K562 (cell line): ENCODE data around the gene WDR91. TPM values are rescaled to one million over a fixed set of nuclear protein-coding genes. Genes with fewer than 3 reads are reported as not detected.

Experiments used
- ATAC-seq: fragments of 200-7000 bp; cut with Tn5 transposase; 3 replicates; pipeline ENCODE4 v1.9.1; 2020; ENCODE audit warnings: moderate library complexity
- BruUV-seq: library from RNA; stranded (reverse); fragments of 400-500 nt; replicated peaks from 2 replicates; lab custom pipeline; 2021; lab: Mats Ljungman, UMichigan
- CTCF ChIA-PET: fragments of 300-600 bp; formaldehyde crosslinking; extraction: SDS; loops from one replicate; lab custom pipeline; 2021; ENCODE audit warnings: low intra/inter-chr PET ratio; lab: Yijun Ruan, JAX
- POLR2A ChIA-PET: fragments of 300-600, 350-650 bp; sonication (Branson Sonifier 250); formaldehyde crosslinking; extraction: SDS; loops from one replicate; lab custom pipeline; 2021; ENCODE audit warnings: antibody characterized with exemption, inconsistent platforms; lab: Yijun Ruan, JAX
- DNase-seq, 4 experiments: peaks; one replicate each; pipeline versions ENCODE4 v3.0.0 to v3.0.0-alpha.2; 2011 to 2018; ENCODE audit warnings: low spot score in 3 of 4, mixed read lengths in 3 of 4; ENCODE audit errors: extremely low read depth in 1 of 4
- FAIRE-seq: peaks from 2 replicates; lab custom pipeline; 2011; peaks lifted over from hg19 to GRCh38; lab: Jason Lieb, UNC
- H2AFZ ChIP-seq: 2 replicates; pipeline ENCODE4 v1.6.0; 2011; ENCODE audit warnings: low read depth, low read length, control low read depth, inconsistent platforms
- H3K27ac ChIP-seq: fragments of 200-600 bp; 3 replicates; pipeline ENCODE4 v1.8.0; 2011; ENCODE audit warnings: low read depth, mild to moderate bottlenecking, control low read depth, inconsistent platforms, low read length, moderate library complexity, mixed read lengths; ENCODE audit errors: extremely low read depth
- H3K27me3 ChIP-seq, 2 experiments: fragments of 300-600 bp in 1 of 2; 2 replicates in 1 of 2; 3 replicates in 1 of 2; pipeline versions ENCODE4 v1.6.0 to v1.8.0; 2011; ENCODE audit warnings: inconsistent platforms in 2 of 2, low read length in 2 of 2, mild to moderate bottlenecking in 1 of 2, mixed read lengths in 1 of 2, moderate library complexity in 1 of 2; ENCODE audit not compliant: control insufficient read depth in 2 of 2, insufficient read depth in 2 of 2
- H3K36me3 ChIP-seq: fragments of 300-600 bp; 3 replicates; pipeline ENCODE4 v1.8.0; 2011; ENCODE audit warnings: mild to moderate bottlenecking, low read length, inconsistent platforms; ENCODE audit not compliant: control insufficient read depth, insufficient read depth
- H3K4me1 ChIP-seq, 2 experiments: fragments of 200-600 bp in 1 of 2; replicated peaks in 1 of 2; 2 replicates in 1 of 2; 3 replicates in 1 of 2; pipeline versions ENCODE4 v1.5.1 to v1.8.0; 2011; ENCODE audit warnings: inconsistent platforms in 2 of 2, low read length in 2 of 2, mild to moderate bottlenecking in 1 of 2, mixed read lengths in 1 of 2, moderate library complexity in 1 of 2; ENCODE audit not compliant: control insufficient read depth in 2 of 2, insufficient read depth in 2 of 2
- H3K4me2 ChIP-seq: 2 replicates; pipeline ENCODE4 v1.6.1; 2011; ENCODE audit warnings: low read length, control low read depth, inconsistent platforms, mixed read lengths; ENCODE audit not compliant: insufficient read depth
- H3K4me3 ChIP-seq: fragments of 200-600 bp; sonication (generic), shearing (Covaris generic); 2 replicates; pipeline ENCODE4 v1.5.1; 2016; ENCODE audit warnings: control low read depth, inconsistent platforms
- H3K79me2 ChIP-seq: fragments of 200-600 bp; 3 replicates; pipeline ENCODE4 v1.8.0; 2011; ENCODE audit warnings: low read length, inconsistent platforms; ENCODE audit not compliant: control insufficient read depth, insufficient read depth
- H3K9ac ChIP-seq, 2 experiments: 2 replicates each; pipeline versions ENCODE4 v1.6.0 to v1.6.1; 2011; ENCODE audit warnings: low read depth in 2 of 2, low read length in 2 of 2, control low read depth in 1 of 2, inconsistent platforms in 1 of 2, mild to moderate bottlenecking in 1 of 2, mixed read lengths in 1 of 2; ENCODE audit not compliant: insufficient read depth in 1 of 2
- H3K9me1 ChIP-seq: one replicate; pipeline ENCODE4 v1.6.0; 2011; ENCODE audit warnings: inconsistent platforms, mild to moderate bottlenecking, low read length, moderate library complexity; ENCODE audit not compliant: control insufficient read depth, insufficient read depth
- H3K9me3 ChIP-seq: replicated peaks from 2 replicates; pipeline ENCODE4 v1.5.1; 2011; ENCODE audit warnings: low read depth, low read length, inconsistent platforms; ENCODE audit not compliant: control insufficient read depth, insufficient read depth
- H4K20me1 ChIP-seq: replicated peaks from 2 replicates; pipeline ENCODE4 v1.6.1; 2011; ENCODE audit warnings: low read length, inconsistent platforms, mixed read lengths; ENCODE audit not compliant: control insufficient read depth, insufficient read depth
- CBX3 ChIP-seq, 2 experiments: IDR thresholded peaks; 1 replicate in 1 of 2; 2 replicates in 1 of 2; pipeline ENCODE4 v1.6.1; 2012; ENCODE audit warnings: inconsistent platforms in 2 of 2, low read length in 2 of 2, borderline replicate concordance in 1 of 2, control low read depth in 1 of 2
- COPS2 ChIP-seq: fragments of 450-650 bp; conservative IDR thresholded peaks from 2 replicates; pipeline ENCODE4 v1.6.1; 2016; ENCODE audit warnings: mild to moderate bottlenecking, moderate library complexity
- FOSL1 ChIP-seq: fragments of 200-800 bp; sonication (Bioruptor generic); conservative IDR thresholded peaks from 2 replicates; pipeline ENCODE4 v1.6.1; 2016; ENCODE audit warnings: missing genetic modification characterization, missing compliant biosample characterization
- HLTF ChIP-seq: fragments of 450-650 bp; IDR thresholded peaks from 2 replicates; pipeline ENCODE4 v1.6.1; 2016
- MCM3 ChIP-seq: fragments of 450-650 bp; IDR thresholded peaks from 2 replicates; pipeline ENCODE4 v1.6.1; 2016
- MYNN ChIP-seq, 2 experiments: sonication (generic); formaldehyde crosslinking in 1 of 2; IDR thresholded peaks; 2 replicates each; pipeline versions ENCODE4 v1.5.0 to v1.6.1; 2016 to 2020; ENCODE audit warnings: antibody characterized with exemption in 1 of 2, missing genetic modification reagents in 1 of 2
- PCBP2 ChIP-seq: fragments of 200-400 bp; formaldehyde crosslinking; IDR thresholded peaks from 2 replicates; pipeline ENCODE4 v1.6.1; 2018; ENCODE audit warnings: low read length, low read depth, mild to moderate bottlenecking, moderate library complexity; ENCODE audit not compliant: poor library complexity, severe bottlenecking
- PTBP1 ChIP-seq: fragments of 200-400 bp; formaldehyde crosslinking; IDR thresholded peaks from 2 replicates; pipeline ENCODE4 v1.6.1; 2017; ENCODE audit warnings: low read depth, low read length
- TEAD1 ChIP-seq, 2 experiments: fragments of 450-650 bp in 1 of 2; sonication (generic) in 1 of 2; formaldehyde crosslinking; IDR thresholded peaks; 2 replicates each; pipeline versions ENCODE4 v1.4.0 to v1.8.0; 2020 to 2022; ENCODE audit warnings: mild to moderate bottlenecking in 2 of 2, missing genetic modification reagents in 1 of 2
- U2AF2 ChIP-seq: fragments of 200-400 bp; formaldehyde crosslinking; optimal IDR thresholded peaks from 2 replicates; pipeline ENCODE3; 2017; ENCODE audit warnings: low read depth, mild to moderate bottlenecking, low read length
- ZNF212 ChIP-seq: fragments of 450-650 bp; formaldehyde crosslinking; IDR thresholded peaks from 2 replicates; pipeline ENCODE4 v1.4.0; 2020; ENCODE audit warnings: mild to moderate bottlenecking
- ZNF253 ChIP-seq: fragments of 250-450 bp; sonication (Bioruptor Pico); conservative IDR thresholded peaks from 2 replicates; pipeline ENCODE4 v1.6.1; 2021; ENCODE audit warnings: mild to moderate bottlenecking
- ZNF408 ChIP-seq: fragments of 250-450 bp; sonication (Bioruptor Pico); IDR thresholded peaks from 2 replicates; pipeline ENCODE4 v1.4.0; 2020; ENCODE audit warnings: low read depth, mild to moderate bottlenecking, moderate library complexity
- ZNF668 ChIP-seq: fragments of 250-450 bp; sonication (Bioruptor Pico); IDR thresholded peaks from 2 replicates; pipeline ENCODE4 v1.8.0; 2022; ENCODE audit warnings: mild to moderate bottlenecking, inconsistent platforms
- WGBS: fragments of 100-300 bp; shearing (Covaris generic); methylation state at CpG from one replicate; pipeline ENCODE4 v1.1.6; 2016; ENCODE audit warnings: low coverage, mixed read lengths; ENCODE audit not compliant: insufficient coverage; ENCODE audit errors: missing lambda C conversion rate; 5-methylcytosine and 5-hydroxymethylcytosine counted together
- in situ Hi-C: fragments of 300-500 bp; cut with MboI; formaldehyde crosslinking; loops from 4 replicates; pipeline ENCODE4 v1.15.0; 2018; ENCODE audit warnings: inconsistent platforms, mixed read lengths
- intact Hi-C: fragments of 100-400 bp; cut with micrococcal nuclease; formaldehyde crosslinking; loops from 2 replicates; pipeline ENCODE4 v1.14.2; 2022
- polyA plus RNA-seq, 8 experiments: library from polyadenylated mRNA; depleted of rRNA in 4 of 8; stranded (reverse) in 5 of 8; unstranded in 3 of 8; fragments of >200 nt; fragmentation: Nextera tagmentation in 2 of 8; fragmentation: Illumina TruSeq in 1 of 8; extraction: Ambion mirVana in 2 of 8; extraction: Trizol in 1 of 8; gene quantifications; 2 replicates each; pipeline versions ENCODE4 v1.2.1 to v1.2.3, GENCODE V29; 2011 to 2014; ENCODE audit warnings: inconsistent platforms in 1 of 8, missing spikeins in 1 of 8
- total RNA-seq, 7 experiments: library from RNA; depleted of rRNA in 6 of 7; stranded (reverse); fragments of >200 nt in 6 of 7; fragmentation: Illumina TruSeq in 2 of 7; extraction: Trizol in 2 of 7; gene quantifications; 2 replicates each; pipeline versions ENCODE4 v1.2.1 to v1.2.3, GENCODE V29; 2011 to 2021; ENCODE audit warnings: low replicate concordance in 1 of 7
- TF ChIP-seq, protein P1 (sequence below), 2 experiments: IDR thresholded peaks in 1 of 2; conservative IDR thresholded peaks in 1 of 2; 2 replicates each; pipeline ENCODE4 v1.6.1; 2016; ENCODE audit warnings: low read depth in 2 of 2, mild to moderate bottlenecking in 1 of 2, missing compliant biosample characterization in 1 of 2, missing genetic modification characterization in 1 of 2, moderate library complexity in 1 of 2
- TF ChIP-seq, protein P2 (sequence below): sonication (generic); formaldehyde crosslinking; IDR thresholded peaks from 2 replicates; pipeline ENCODE4 v1.9.0; 2022; ENCODE audit warnings: mild to moderate bottlenecking, missing genetic modification reagents
- TF ChIP-seq, protein P3 (sequence below): sonication (generic); formaldehyde crosslinking; IDR thresholded peaks from 2 replicates; pipeline ENCODE4 v1.8.0; 2022; ENCODE audit warnings: mild to moderate bottlenecking, missing genetic modification reagents

Gene WDR91
- total and polyA plus RNA-seq, 9 of the 15 experiments (the other 6 are each of a cell fraction or from before 2014, with no cell fraction given) = 1.9 to 18.2 (median 9.8) TPM

DNA sequence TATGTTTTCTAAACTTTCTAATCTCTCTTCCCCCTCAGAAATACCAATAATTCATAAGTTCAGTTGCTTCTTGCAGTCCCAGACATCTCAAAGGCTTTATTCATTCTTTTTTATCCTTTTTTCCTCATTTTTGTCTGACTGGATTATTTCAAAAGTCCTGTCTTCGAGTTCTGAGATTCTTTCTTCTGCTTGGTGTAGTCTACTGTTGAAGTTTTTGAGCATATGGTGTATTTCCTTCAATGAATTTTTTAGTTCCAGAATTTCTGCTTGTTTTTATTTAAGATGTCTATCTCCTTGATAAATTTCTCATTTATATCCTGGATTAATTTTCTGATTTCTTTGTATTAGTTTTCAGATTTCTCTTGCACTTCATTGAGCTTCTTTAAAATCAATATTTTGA, 55.0 kb downstream of the WDR91 start:
- Histone ChIP-seq H3K9me3 (peaks cover 25% of the 10 kb centered on the region), H2AFZ (no peak overlapping the region), H4K20me1 (no peaks in the 10 kb centered on the region), H3K9me1 (no peaks in the 10 kb centered on the region), H3K4me3 (no peak overlapping the region), H3K4me1 (peaks cover 4 to 21% of the 10 kb centered on the region in 2 experiments; a peak in 4 of 5 replicates), H3K36me3 (peaks cover 5% of the 10 kb centered on the region; the same call in 2 of the 3 replicates), H3K79me2 (no peaks in the 10 kb centered on the region), H3K9ac (no peak overlapping the region), H3K27ac (no peak overlapping the region), H3K4me2 (no peak overlapping the region), H3K27me3 (no peaks in the 10 kb centered on the region)
- POLR2A ChIA-PET = interaction anchor here (0.7 kb wide), 1 partner anchor 647 kb away, joined by 3 read pairs; no protein-coding TSS in a partner anchor
- no TSS peak for BruUV-seq
- WGBS = 10% methylated on average over 1 of the region's 1 CpG
- DNase-seq = no peak
- no peak for FAIRE-seq
- intact Hi-C loops (no loop called here), in situ Hi-C loops (no loop called here)
- CTCF ChIA-PET = no interaction called here
- no peak for ATAC-seq
- TF ChIP-seq TEAD1 (CRISPR knock-in tag; IDR thresholded peaks at IDR 0.05) = no peak
- TF ChIP-seq ZNF668 (CRISPR knock-in tag) = no peak
- no peak for TF ChIP-seq MYNN (IDR thresholded peaks at IDR 0.05)
- TF ChIP-seq MYNN (CRISPR knock-in tag; IDR thresholded peaks at IDR 0.05) = no peak
- no peak for TF ChIP-seq ZNF253 (CRISPR knock-in tag)
- no peak for TF ChIP-seq PTBP1
- TF ChIP-seq, protein P1, sequence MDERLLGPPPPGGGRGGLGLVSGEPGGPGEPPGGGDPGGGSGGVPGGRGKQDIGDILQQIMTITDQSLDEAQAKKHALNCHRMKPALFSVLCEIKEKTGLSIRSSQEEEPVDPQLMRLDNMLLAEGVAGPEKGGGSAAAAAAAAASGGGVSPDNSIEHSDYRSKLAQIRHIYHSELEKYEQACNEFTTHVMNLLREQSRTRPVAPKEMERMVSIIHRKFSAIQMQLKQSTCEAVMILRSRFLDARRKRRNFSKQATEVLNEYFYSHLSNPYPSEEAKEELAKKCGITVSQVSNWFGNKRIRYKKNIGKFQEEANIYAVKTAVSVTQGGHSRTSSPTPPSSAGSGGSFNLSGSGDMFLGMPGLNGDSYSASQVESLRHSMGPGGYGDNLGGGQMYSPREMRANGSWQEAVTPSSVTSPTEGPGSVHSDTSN (CRISPR knock-in tag; IDR thresholded peaks at IDR 0.05; ENCODE audit: low read depth) = no peak
- TF ChIP-seq, protein P1 (tag; conservative IDR thresholded peaks at IDR 0.05; ENCODE audit: low read depth) = no peak
- no peak for TF ChIP-seq PCBP2
- TF ChIP-seq FOSL1 (tag) = no peak
- TF ChIP-seq, protein P2, sequence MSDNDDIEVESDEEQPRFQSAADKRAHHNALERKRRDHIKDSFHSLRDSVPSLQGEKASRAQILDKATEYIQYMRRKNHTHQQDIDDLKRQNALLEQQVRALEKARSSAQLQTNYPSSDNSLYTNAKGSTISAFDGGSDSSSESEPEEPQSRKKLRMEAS (CRISPR knock-in tag) = no peak
- TF ChIP-seq HLTF = peak; percentile 95
- TF ChIP-seq COPS2 = no peak
- peak in 1 of 2 experiments; percentile 96; a peak in 2 of 3 replicates for TF ChIP-seq CBX3 (IDR thresholded peaks at IDR 0.05; ENCODE audit: borderline replicate concordance in 1 of 2, low read length in 2 of 2)
- no peak for TF ChIP-seq ZNF212 (CRISPR knock-in tag)
- no peak for TF ChIP-seq MCM3
- no peak for TF ChIP-seq ZNF408 (CRISPR knock-in tag)
- no peak for TF ChIP-seq U2AF2
- TF ChIP-seq, protein P3, sequence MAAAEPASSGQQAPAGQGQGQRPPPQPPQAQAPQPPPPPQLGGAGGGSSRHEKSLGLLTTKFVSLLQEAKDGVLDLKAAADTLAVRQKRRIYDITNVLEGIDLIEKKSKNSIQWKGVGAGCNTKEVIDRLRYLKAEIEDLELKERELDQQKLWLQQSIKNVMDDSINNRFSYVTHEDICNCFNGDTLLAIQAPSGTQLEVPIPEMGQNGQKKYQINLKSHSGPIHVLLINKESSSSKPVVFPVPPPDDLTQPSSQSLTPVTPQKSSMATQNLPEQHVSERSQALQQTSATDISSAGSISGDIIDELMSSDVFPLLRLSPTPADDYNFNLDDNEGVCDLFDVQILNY = no peak
